ENCODE measurements around the gene CACNG7. TPM values are rescaled to one million over a fixed set of nuclear protein-coding genes. Genes with fewer than 3 reads are reported as not detected.

Gene CACNG7
- total RNA-seq, 1 experiment from 2014 or later = not detected

DNA sequence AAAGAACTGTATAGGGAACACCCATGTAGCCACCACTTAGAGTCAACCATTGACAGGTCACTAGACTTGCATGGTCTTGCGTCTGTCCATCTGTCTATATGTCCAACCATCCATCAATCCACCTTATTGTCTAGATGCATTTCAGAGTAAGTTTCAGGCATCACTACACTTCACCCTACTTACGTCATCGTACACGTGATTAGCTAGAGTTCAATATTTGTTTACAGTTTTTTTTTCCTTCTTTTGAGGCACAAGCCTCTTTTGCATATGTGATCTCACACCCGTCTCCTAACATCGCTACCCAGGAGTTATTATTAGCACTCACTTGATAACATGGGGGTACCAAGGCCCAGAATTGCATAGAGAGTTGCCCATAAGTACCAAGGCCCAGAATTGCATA is 6.9 kb downstream of the CACNG7 start:
- Histone ChIP-seq H3K79me2 (ENCODE audit: insufficient read depth, low read length) (no peaks in the 10 kb centered on the region), H3K36me3 (ENCODE audit: control insufficient read depth in 1 of 2, insufficient read depth in 2 of 2, low read length in 2 of 2) (no peaks in the 10 kb centered on the region), H3K4me1 (ENCODE audit: control insufficient read depth in 1 of 2, insufficient read depth in 2 of 2, low read length in 2 of 2) (no peaks in the 10 kb centered on the region), H4K20me1 (ENCODE audit: insufficient read depth) (no peaks in the 10 kb centered on the region), H3K27ac (ENCODE audit: low read depth, low read length) (no peak overlapping the region), H3K4me3 (replicated peaks in 1 of 2; ENCODE audit: low read depth in 1 of 2, low read length in 2 of 2) (no peak overlapping the region), H3K27me3 (ENCODE audit: insufficient read depth, low read length) (no peaks in the 10 kb centered on the region), H3K9ac (ENCODE audit: low read length) (no peak overlapping the region), H3K9me3 (ENCODE audit: control insufficient read depth in 1 of 2, insufficient read depth in 1 of 2, low read depth in 1 of 2, low read length in 2 of 2) (no peaks in the 10 kb centered on the region), H3K4me2 (ENCODE audit: low read length) (no peak overlapping the region), H2AFZ (ENCODE audit: low read depth, low read length, poor library complexity, severe bottlenecking) (no peak overlapping the region), H3K9me2 (ENCODE audit: insufficient read depth) (no peaks in the 10 kb centered on the region)
- CTCF ChIA-PET = no interaction called here
- RAD21 ChIA-PET (ENCODE audit: low non-redundant PET in 1 of 2, low total read pairs in 2 of 2, uncharacterized antibody in 2 of 2, unreplicated experiment in 2 of 2) = no interaction called here
- TF ChIP-seq POLR2A (IDR thresholded peaks at IDR 0.05; ENCODE audit: borderline replicate concordance, extremely low read depth, insufficient read depth, insufficient read length) = no peak
- no peak for TF ChIP-seq ZFX (IDR thresholded peaks at IDR 0.05)
- TF ChIP-seq ATF3 (IDR thresholded peaks at IDR 0.05) = no peak
- TF ChIP-seq SRF (IDR thresholded peaks at IDR 0.05; ENCODE audit: low read depth) = no peak
- TF ChIP-seq CBX3 (IDR thresholded peaks at IDR 0.05; ENCODE audit: low read depth) = no peak
- no peak for TF ChIP-seq SIN3A (IDR thresholded peaks at IDR 0.05; ENCODE audit: low read depth)
- TF ChIP-seq MAX (IDR thresholded peaks at IDR 0.05) = no peak
- TF ChIP-seq EZH2 (IDR thresholded peaks at IDR 0.05) = no peak
- TF ChIP-seq, protein P1, sequence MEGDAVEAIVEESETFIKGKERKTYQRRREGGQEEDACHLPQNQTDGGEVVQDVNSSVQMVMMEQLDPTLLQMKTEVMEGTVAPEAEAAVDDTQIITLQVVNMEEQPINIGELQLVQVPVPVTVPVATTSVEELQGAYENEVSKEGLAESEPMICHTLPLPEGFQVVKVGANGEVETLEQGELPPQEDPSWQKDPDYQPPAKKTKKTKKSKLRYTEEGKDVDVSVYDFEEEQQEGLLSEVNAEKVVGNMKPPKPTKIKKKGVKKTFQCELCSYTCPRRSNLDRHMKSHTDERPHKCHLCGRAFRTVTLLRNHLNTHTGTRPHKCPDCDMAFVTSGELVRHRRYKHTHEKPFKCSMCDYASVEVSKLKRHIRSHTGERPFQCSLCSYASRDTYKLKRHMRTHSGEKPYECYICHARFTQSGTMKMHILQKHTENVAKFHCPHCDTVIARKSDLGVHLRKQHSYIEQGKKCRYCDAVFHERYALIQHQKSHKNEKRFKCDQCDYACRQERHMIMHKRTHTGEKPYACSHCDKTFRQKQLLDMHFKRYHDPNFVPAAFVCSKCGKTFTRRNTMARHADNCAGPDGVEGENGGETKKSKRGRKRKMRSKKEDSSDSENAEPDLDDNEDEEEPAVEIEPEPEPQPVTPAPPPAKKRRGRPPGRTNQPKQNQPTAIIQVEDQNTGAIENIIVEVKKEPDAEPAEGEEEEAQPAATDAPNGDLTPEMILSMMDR (IDR thresholded peaks at IDR 0.05 in 2 of 3, conservative IDR thresholded peaks at IDR 0.05 in 1 of 3; ENCODE audit: borderline replicate concordance in 1 of 3, insufficient read depth in 1 of 3, low read depth in 2 of 3, low read length in 2 of 3) = no peak
- no peak for TF ChIP-seq CEBPB (IDR thresholded peaks at IDR 0.05; ENCODE audit: low read depth)
- no peak for TF ChIP-seq SP1 (IDR thresholded peaks at IDR 0.05; ENCODE audit: low read depth)
- TF ChIP-seq, protein P2, sequence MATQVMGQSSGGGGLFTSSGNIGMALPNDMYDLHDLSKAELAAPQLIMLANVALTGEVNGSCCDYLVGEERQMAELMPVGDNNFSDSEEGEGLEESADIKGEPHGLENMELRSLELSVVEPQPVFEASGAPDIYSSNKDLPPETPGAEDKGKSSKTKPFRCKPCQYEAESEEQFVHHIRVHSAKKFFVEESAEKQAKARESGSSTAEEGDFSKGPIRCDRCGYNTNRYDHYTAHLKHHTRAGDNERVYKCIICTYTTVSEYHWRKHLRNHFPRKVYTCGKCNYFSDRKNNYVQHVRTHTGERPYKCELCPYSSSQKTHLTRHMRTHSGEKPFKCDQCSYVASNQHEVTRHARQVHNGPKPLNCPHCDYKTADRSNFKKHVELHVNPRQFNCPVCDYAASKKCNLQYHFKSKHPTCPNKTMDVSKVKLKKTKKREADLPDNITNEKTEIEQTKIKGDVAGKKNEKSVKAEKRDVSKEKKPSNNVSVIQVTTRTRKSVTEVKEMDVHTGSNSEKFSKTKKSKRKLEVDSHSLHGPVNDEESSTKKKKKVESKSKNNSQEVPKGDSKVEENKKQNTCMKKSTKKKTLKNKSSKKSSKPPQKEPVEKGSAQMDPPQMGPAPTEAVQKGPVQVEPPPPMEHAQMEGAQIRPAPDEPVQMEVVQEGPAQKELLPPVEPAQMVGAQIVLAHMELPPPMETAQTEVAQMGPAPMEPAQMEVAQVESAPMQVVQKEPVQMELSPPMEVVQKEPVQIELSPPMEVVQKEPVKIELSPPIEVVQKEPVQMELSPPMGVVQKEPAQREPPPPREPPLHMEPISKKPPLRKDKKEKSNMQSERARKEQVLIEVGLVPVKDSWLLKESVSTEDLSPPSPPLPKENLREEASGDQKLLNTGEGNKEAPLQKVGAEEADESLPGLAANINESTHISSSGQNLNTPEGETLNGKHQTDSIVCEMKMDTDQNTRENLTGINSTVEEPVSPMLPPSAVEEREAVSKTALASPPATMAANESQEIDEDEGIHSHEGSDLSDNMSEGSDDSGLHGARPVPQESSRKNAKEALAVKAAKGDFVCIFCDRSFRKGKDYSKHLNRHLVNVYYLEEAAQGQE (IDR thresholded peaks at IDR 0.05; ENCODE audit: low read depth) = no peak
- TF ChIP-seq YY1 (IDR thresholded peaks at IDR 0.05; ENCODE audit: extremely low read depth, insufficient replicate concordance, low read depth, low read length) = no peak
- no peak for TF ChIP-seq POLR2AphosphoS5 (IDR thresholded peaks at IDR 0.05; ENCODE audit: low read depth, low read length)
- no peak for TF ChIP-seq ELF1 (IDR thresholded peaks at IDR 0.05; ENCODE audit: borderline replicate concordance, low read depth)
- POLR2A ChIA-PET = no interaction called here
- intact Hi-C loops (cut with micrococcal nuclease) = no loop called here
- no peak for DNase-seq (ENCODE audit: low read depth, low spot score)
- no TSS peak for BruUV-seq (replicated peaks)
- no peak for ATAC-seq

Measured in HCT116 (cell line).